Endothelial cell of umbilical vein (primary cell): ENCODE measurements around the gene TRAPPC12. TPM values are rescaled to one million over a fixed set of nuclear protein-coding genes. Genes with fewer than 3 reads are reported as not detected.

Source experiments
- BruUV-seq: library from RNA; stranded (reverse); fragments of 400-500 nt; replicated peaks from 2 replicates; lab custom pipeline; 2021; lab: Mats Ljungman, UMichigan
- CTCF ChIA-PET: fragments of 300-600, 350-600 bp; sonication (Branson Sonifier 250); formaldehyde crosslinking; loops from one replicate; lab custom pipeline; 2021; ENCODE audit warnings: antibody characterized with exemption, inconsistent platforms; lab: Charles Lee
- POLR2A ChIA-PET: fragments of 300-600, 350-600 bp; sonication (Branson Sonifier 250); formaldehyde crosslinking; loops from one replicate; lab custom pipeline; 2021; ENCODE audit warnings: antibody characterized with exemption, inconsistent platforms; lab: Charles Lee
- DNase-seq: peaks from one replicate; pipeline ENCODE4 v3.0.0-alpha.2; 2011; ENCODE audit warnings: low read depth, low spot score
- FAIRE-seq: peaks from 2 replicates; lab custom pipeline; 2011; peaks lifted over from hg19 to GRCh38; lab: Jason Lieb, UNC
- H2AFZ ChIP-seq: 2 replicates; pipeline ENCODE4 v1.6.0; 2012; ENCODE audit warnings: low read depth, low read length, control low read depth, inconsistent platforms
- H3K27ac ChIP-seq: 2 replicates; pipeline ENCODE4 v1.5.1; 2011; ENCODE audit warnings: low read depth, mild to moderate bottlenecking, control low read depth, low read length, moderate library complexity; ENCODE audit not compliant: insufficient read depth
- H3K27me3 ChIP-seq, 2 experiments: 2 replicates each; pipeline versions ENCODE4 v1.6.0 to v1.6.1; 2011; ENCODE audit warnings: low read length in 2 of 2, mixed read lengths in 1 of 2; ENCODE audit not compliant: control insufficient read depth in 2 of 2, insufficient read depth in 2 of 2
- H3K36me3 ChIP-seq, 2 experiments: 2 replicates in 1 of 2; 3 replicates in 1 of 2; pipeline ENCODE4 v1.5.1; 2011; ENCODE audit warnings: low read length in 2 of 2, mild to moderate bottlenecking in 1 of 2, moderate library complexity in 1 of 2; ENCODE audit not compliant: control insufficient read depth in 2 of 2, insufficient read depth in 2 of 2; ENCODE audit errors: extremely low read depth in 1 of 2
- H3K4me1 ChIP-seq: 3 replicates; pipeline ENCODE4 v1.5.1; 2011; ENCODE audit warnings: mild to moderate bottlenecking, low read length; ENCODE audit not compliant: control insufficient read depth, insufficient read depth; ENCODE audit errors: extremely low read depth
- H3K4me2 ChIP-seq: 2 replicates; pipeline ENCODE4 v1.6.1; 2011; ENCODE audit warnings: low read length, control low read depth, mixed read lengths; ENCODE audit not compliant: insufficient read depth
- H3K4me3 ChIP-seq, 3 experiments: fragments of 200-600 bp in 1 of 3; sonication (generic), shearing (Covaris generic) in 1 of 3; replicated peaks in 1 of 3; 2 replicates each; pipeline ENCODE4 v1.5.1; 2011 to 2016; ENCODE audit warnings: control low read depth in 3 of 3, low read length in 3 of 3, mild to moderate bottlenecking in 2 of 3, inconsistent platforms in 1 of 3, low read depth in 1 of 3, moderate library complexity in 1 of 3; ENCODE audit not compliant: insufficient read depth in 1 of 3
- H3K79me2 ChIP-seq: 2 replicates; pipeline ENCODE4 v1.6.0; 2012; ENCODE audit warnings: low read length, inconsistent platforms; ENCODE audit not compliant: control insufficient read depth, insufficient read depth
- H3K9ac ChIP-seq: replicated peaks from 2 replicates; pipeline ENCODE3; 2011; ENCODE audit warnings: low read length, control low read depth; ENCODE audit not compliant: insufficient read depth; ENCODE audit errors: extremely low read depth
- H3K9me1 ChIP-seq: replicated peaks from 3 replicates; pipeline ENCODE4 v1.6.0; 2011; ENCODE audit warnings: mild to moderate bottlenecking, low read length; ENCODE audit not compliant: control insufficient read depth, insufficient read depth; ENCODE audit errors: extremely low read depth
- H3K9me3 ChIP-seq: replicated peaks from 2 replicates; pipeline ENCODE4 v1.5.1; 2012; ENCODE audit warnings: low read length, inconsistent platforms; ENCODE audit not compliant: control insufficient read depth, insufficient read depth
- H4K20me1 ChIP-seq: replicated peaks from 2 replicates; pipeline ENCODE3; 2011; ENCODE audit warnings: mild to moderate bottlenecking, low read length; ENCODE audit not compliant: control insufficient read depth, insufficient read depth; ENCODE audit errors: extremely low read depth
- CTCF ChIP-seq, 2 donors: IDR thresholded peaks; 1 replicate in 1 of 2; 2 replicates in 1 of 2; pipeline ENCODE4 v1.5.1; 2011; ENCODE audit warnings: low read length in 2 of 2, mild to moderate bottlenecking in 2 of 2, moderate library complexity in 2 of 2, control low read depth in 1 of 2, inconsistent platforms in 1 of 2, low read depth in 1 of 2; ENCODE audit not compliant: insufficient read depth in 1 of 2; ENCODE audit errors: extremely low read depth in 1 of 2
- EZH2 ChIP-seq: IDR thresholded peaks from 2 replicates; pipeline ENCODE4 v1.6.1; 2012; ENCODE audit warnings: borderline replicate concordance, low read depth, mild to moderate bottlenecking, moderate library complexity, low read length, inconsistent platforms; ENCODE audit not compliant: severe bottlenecking
- FOS ChIP-seq: IDR thresholded peaks from 2 replicates; pipeline ENCODE4 v1.6.1; 2011; ENCODE audit warnings: mild to moderate bottlenecking, low read length, moderate library complexity, borderline replicate concordance; ENCODE audit not compliant: insufficient read depth
- GATA2 ChIP-seq: IDR thresholded peaks from 2 replicates; pipeline ENCODE4 v1.7.0; 2011; ENCODE audit warnings: low read depth, mild to moderate bottlenecking, moderate library complexity, mixed read lengths, low read length; ENCODE audit not compliant: insufficient read length, insufficient read depth
- JUN ChIP-seq: IDR thresholded peaks from 2 replicates; pipeline ENCODE4 v1.6.1; 2011; ENCODE audit warnings: borderline replicate concordance, low read depth; ENCODE audit not compliant: insufficient read length, insufficient read depth
- MAX ChIP-seq: IDR thresholded peaks from 2 replicates; pipeline ENCODE4 v1.6.1; 2011; ENCODE audit not compliant: insufficient read depth, insufficient read length
- MYC ChIP-seq: IDR thresholded peaks from one replicate; pipeline ENCODE4 v1.6.1; 2011; ENCODE audit warnings: mild to moderate bottlenecking, low read depth, low read length
- POLR2A ChIP-seq: IDR thresholded peaks from 2 replicates; pipeline ENCODE4 v1.6.1; 2012; ENCODE audit warnings: low read depth, mild to moderate bottlenecking, control low read depth, low read length
- POLR2AphosphoS5 ChIP-seq: IDR thresholded peaks from 2 replicates; pipeline ENCODE4 v1.6.1; 2012; ENCODE audit warnings: low read depth, mild to moderate bottlenecking, control low read depth, low read length, moderate library complexity; ENCODE audit not compliant: insufficient read depth
- dilution Hi-C: fragments of 300-500 bp; cut with MboI; formaldehyde crosslinking; loops from one replicate; pipeline ENCODE4 v1.15.0; 2019; ENCODE audit warnings: low sequenced_read_pairs; ENCODE audit not compliant: extremely low pct_ligation_motif_present
- intact Hi-C: fragments of 100-400 bp; cut with micrococcal nuclease; formaldehyde crosslinking; loops from one replicate; pipeline ENCODE4 v1.10.0; 2022
- polyA plus RNA-seq, 4 experiments: library from polyadenylated mRNA; depleted of rRNA in 3 of 4; stranded (reverse) in 3 of 4; unstranded in 1 of 4; fragments of >200 nt; gene quantifications; 2 replicates each; pipeline versions ENCODE4 v1.2.1 to v1.2.3, GENCODE V29; 2011 to 2012; ENCODE audit warnings: missing spikeins in 1 of 4
- total RNA-seq: library from RNA; stranded (reverse); gene quantifications from 2 replicates; pipeline ENCODE4 v1.2.3, GENCODE V29; 2021

Gene TRAPPC12
- total and polyA plus RNA-seq, 2 donors (not counting 3 experiments of a cell fraction or from before 2014, with no cell fraction given) = 47.5 to 81.5 TPM

- Histone ChIP-seq H3K4me1 (no peaks in the 10 kb centered on the region), H3K79me2 (no peaks in the 10 kb centered on the region), H2AFZ (no peak overlapping the region), H3K9me3 (no peaks in the 10 kb centered on the region), H3K4me3 (no peak overlapping the region), H3K27ac (no peak overlapping the region), H4K20me1 (no peaks in the 10 kb centered on the region), H3K27me3 (no peaks in the 10 kb centered on the region), H3K36me3 (peaks cover 2 to 3% of the 10 kb centered on the region in 2 experiments), H3K4me2 (no peak overlapping the region), H3K9ac (no peak overlapping the region), H3K9me1 (no peaks in the 10 kb centered on the region)
- TF ChIP-seq MYC = no peak
- no peak for TF ChIP-seq MAX
- TF ChIP-seq FOS = no peak
- TF ChIP-seq JUN = no peak
- TF ChIP-seq CTCF (IDR thresholded peaks at IDR 0.05; ENCODE audit: extremely low read depth in 1 of 2, insufficient read depth in 1 of 2, low read depth in 1 of 2, low read length in 2 of 2) = no peak
- TF ChIP-seq POLR2A = no peak
- no peak for TF ChIP-seq POLR2AphosphoS5
- no peak for TF ChIP-seq EZH2
- no peak for TF ChIP-seq GATA2
- BruUV-seq = no TSS peak
- intact Hi-C loops = no loop called here
- CTCF ChIA-PET = interaction anchor here (0.7 kb wide), 1 partner anchor 74 kb away, joined by 3 read pairs; no protein-coding TSS in a partner anchor
- POLR2A ChIA-PET = no interaction called here
- dilution Hi-C loops = no loop called here
- no peak for FAIRE-seq
- no peak for DNase-seq
Observed at GRCh38 chr2:3348767-3349166, 30.7 kb upstream of the TRAPPC12 start.
